OCI-LY1 (cell line): ENCODE data around the gene PRMT2.

Source experiments
- CTCF ChIP-seq: fragments of 200-600 bp; sonication (generic), shearing (Covaris generic); IDR thresholded peaks from 2 replicates; pipeline ENCODE4 v1.5.1; 2017; ENCODE audit warnings: mild to moderate bottlenecking, antibody characterized with exemption, low read length, moderate library complexity, mixed read lengths
- EZH2 ChIP-seq: fragments of 200-600 bp; sonication (generic), shearing (Covaris generic); IDR thresholded peaks from 2 replicates; pipeline ENCODE4 v1.8.0; 2017; ENCODE audit warnings: borderline replicate concordance, mixed run types, mild to moderate bottlenecking, antibody characterized with exemption, low read length, moderate library complexity, mixed read lengths

GRCh38 chr21:46600978-46601377 lies 34.5 kb upstream of the PRMT2 start:
- TF ChIP-seq CTCF (no peak), EZH2 (no peak)
